MM.1S (cell line): ENCODE measurements around the gene FBXL17.

Experiments
- DNase-seq: peaks from one replicate; pipeline ENCODE4 v3.0.0-alpha.2; 2015
- H2AFZ ChIP-seq: fragments of 300-600 bp; sonication (generic); 2 replicates; pipeline ENCODE4 v1.6.0; 2016; ENCODE audit warnings: antibody characterized with exemption, low read length
- H3F3A ChIP-seq: fragments of 300-600 bp; sonication (generic); 2 replicates; pipeline ENCODE4 v1.6.1; 2016; ENCODE audit warnings: mild to moderate bottlenecking, antibody characterized with exemption, low read length, moderate library complexity, mixed read lengths; ENCODE audit not compliant: insufficient read depth
- H3K27ac ChIP-seq: fragments of 300-600 bp; sonication (generic); 2 replicates; pipeline ENCODE4 v1.5.1; 2016; ENCODE audit warnings: mild to moderate bottlenecking, low read length
- H3K27me3 ChIP-seq: fragments of 300-600 bp; sonication (generic); replicated peaks from 2 replicates; pipeline ENCODE4 v1.6.0; 2016; ENCODE audit warnings: low read length; ENCODE audit not compliant: insufficient read depth
- H3K36me3 ChIP-seq: fragments of 300-600 bp; sonication (generic); replicated peaks from 2 replicates; pipeline ENCODE4 v1.6.1; 2016; ENCODE audit warnings: mild to moderate bottlenecking, low read length, mixed read lengths; ENCODE audit not compliant: insufficient read depth
- H3K4me1 ChIP-seq: fragments of 300-600 bp; sonication (generic); 2 replicates; pipeline ENCODE4 v1.6.1; 2016; ENCODE audit warnings: low read length, mixed read lengths
- H3K4me2 ChIP-seq: fragments of 300-600 bp; sonication (generic); 2 replicates; pipeline ENCODE4 v1.6.0; 2016; ENCODE audit warnings: low read depth, low read length
- H3K4me3 ChIP-seq: fragments of 300-600 bp; sonication (generic); 2 replicates; pipeline ENCODE4 v1.5.1; 2016; ENCODE audit warnings: low read length, mixed read lengths
- H3K79me2 ChIP-seq: fragments of 300-600 bp; sonication (generic); 2 replicates; pipeline ENCODE4 v1.6.1; 2016; ENCODE audit warnings: mixed run types, low read length, mixed read lengths
- H3K9ac ChIP-seq: fragments of 300-600 bp; sonication (generic); 2 replicates; pipeline ENCODE4 v1.6.1; 2016; ENCODE audit warnings: low read length, mixed read lengths
- H3K9me2 ChIP-seq: fragments of 300-600 bp; sonication (generic); replicated peaks from 2 replicates; pipeline ENCODE4 v1.6.1; 2016; ENCODE audit warnings: mild to moderate bottlenecking, low read length, mixed read lengths; ENCODE audit not compliant: insufficient read depth
- H3K9me3 ChIP-seq: fragments of 300-600 bp; sonication (generic); replicated peaks from 2 replicates; pipeline ENCODE4 v1.6.1; 2016; ENCODE audit warnings: mild to moderate bottlenecking, low read length, mixed read lengths; ENCODE audit not compliant: insufficient read depth
- H4K20me1 ChIP-seq: fragments of 300-600 bp; sonication (generic); 2 replicates; pipeline ENCODE4 v1.6.1; 2016; ENCODE audit warnings: mild to moderate bottlenecking, low read length, moderate library complexity, mixed read lengths; ENCODE audit not compliant: insufficient read depth
- EZH2 ChIP-seq: fragments of 300-600 bp; sonication (generic); optimal IDR thresholded peaks from 2 replicates; pipeline ENCODE3; 2017; ENCODE audit warnings: low read depth, mild to moderate bottlenecking, antibody characterized with exemption, low read length, mixed read lengths
- EZH2phosphoT487 ChIP-seq: fragments of 300-600 bp; sonication (generic); IDR thresholded peaks from 2 replicates; pipeline ENCODE4 v1.6.1; 2018; ENCODE audit warnings: antibody characterized with exemption, low read length
- TF ChIP-seq, protein P1 (sequence below): fragments of 300-600 bp; sonication (generic); IDR thresholded peaks from 2 replicates; pipeline ENCODE4 v1.5.1; 2016; ENCODE audit warnings: antibody characterized with exemption, low read length, mixed read lengths

Gene FBXL17

DNA sequence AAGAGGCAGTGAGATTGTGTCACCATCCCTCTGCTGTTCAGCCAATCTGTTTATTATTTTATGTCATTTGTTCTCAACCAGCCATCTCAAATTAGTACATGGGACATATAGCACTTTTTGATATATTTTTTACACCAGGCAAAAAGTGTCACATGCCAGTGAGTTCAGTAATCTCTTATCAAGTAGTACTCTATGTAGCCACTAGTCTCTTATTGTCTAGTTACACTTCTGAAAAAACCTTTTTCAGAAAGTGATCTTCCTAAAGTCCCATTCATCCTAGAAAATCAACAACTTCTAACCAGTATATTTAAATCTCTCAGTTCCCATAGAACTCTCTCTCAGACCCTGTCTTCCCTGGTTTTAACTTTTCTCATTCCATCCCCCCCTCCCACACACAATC, 321.6 kb downstream of the FBXL17 start:
- Histone ChIP-seq H3K4me2 (no peak overlapping the region), H3F3A (no peaks in the 10 kb centered on the region), H2AFZ (no peak overlapping the region), H3K9ac (no peak overlapping the region), H3K27me3 (no peaks in the 10 kb centered on the region), H3K36me3 (no peaks in the 10 kb centered on the region), H3K4me1 (no peaks in the 10 kb centered on the region), H3K79me2 (no peaks in the 10 kb centered on the region), H3K4me3 (no peak overlapping the region), H4K20me1 (no peaks in the 10 kb centered on the region), H3K9me3 (no peaks in the 10 kb centered on the region), H3K27ac (no peak overlapping the region), H3K9me2 (no peaks in the 10 kb centered on the region)
- DNase-seq = no peak
- no peak for TF ChIP-seq EZH2phosphoT487
- TF ChIP-seq, protein P1, sequence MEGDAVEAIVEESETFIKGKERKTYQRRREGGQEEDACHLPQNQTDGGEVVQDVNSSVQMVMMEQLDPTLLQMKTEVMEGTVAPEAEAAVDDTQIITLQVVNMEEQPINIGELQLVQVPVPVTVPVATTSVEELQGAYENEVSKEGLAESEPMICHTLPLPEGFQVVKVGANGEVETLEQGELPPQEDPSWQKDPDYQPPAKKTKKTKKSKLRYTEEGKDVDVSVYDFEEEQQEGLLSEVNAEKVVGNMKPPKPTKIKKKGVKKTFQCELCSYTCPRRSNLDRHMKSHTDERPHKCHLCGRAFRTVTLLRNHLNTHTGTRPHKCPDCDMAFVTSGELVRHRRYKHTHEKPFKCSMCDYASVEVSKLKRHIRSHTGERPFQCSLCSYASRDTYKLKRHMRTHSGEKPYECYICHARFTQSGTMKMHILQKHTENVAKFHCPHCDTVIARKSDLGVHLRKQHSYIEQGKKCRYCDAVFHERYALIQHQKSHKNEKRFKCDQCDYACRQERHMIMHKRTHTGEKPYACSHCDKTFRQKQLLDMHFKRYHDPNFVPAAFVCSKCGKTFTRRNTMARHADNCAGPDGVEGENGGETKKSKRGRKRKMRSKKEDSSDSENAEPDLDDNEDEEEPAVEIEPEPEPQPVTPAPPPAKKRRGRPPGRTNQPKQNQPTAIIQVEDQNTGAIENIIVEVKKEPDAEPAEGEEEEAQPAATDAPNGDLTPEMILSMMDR = no peak
- no peak for TF ChIP-seq EZH2

DNA sequence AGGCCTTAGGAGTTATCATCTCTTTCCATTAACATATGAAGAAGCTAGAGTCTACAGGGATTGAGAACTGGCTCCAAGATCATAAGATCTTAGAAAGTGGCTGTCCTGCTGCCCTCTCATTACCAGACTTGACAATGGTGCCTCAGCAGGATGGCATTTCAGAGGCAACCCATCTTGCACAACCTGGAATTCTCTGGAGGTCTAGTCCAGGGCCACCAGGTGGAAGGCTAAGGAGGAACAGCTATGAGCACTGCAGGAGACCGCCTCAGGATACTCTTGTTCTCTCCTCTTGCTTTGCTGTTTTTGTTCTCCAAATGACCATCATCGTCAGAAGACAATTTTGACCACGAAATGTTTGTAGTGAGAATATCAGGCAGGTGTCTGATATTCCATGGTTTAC, 322.6 kb downstream of the FBXL17 start:
- Histone ChIP-seq H3K4me1 (no peaks in the 10 kb centered on the region), H4K20me1 (no peaks in the 10 kb centered on the region), H3K27ac (no peak overlapping the region), H3K4me2 (no peak overlapping the region), H3K9ac (no peak overlapping the region), H3K9me3 (no peaks in the 10 kb centered on the region), H3K9me2 (no peaks in the 10 kb centered on the region), H3K79me2 (no peaks in the 10 kb centered on the region), H3F3A (no peaks in the 10 kb centered on the region), H3K27me3 (no peaks in the 10 kb centered on the region), H3K4me3 (no peak overlapping the region), H2AFZ (no peak overlapping the region), H3K36me3 (no peaks in the 10 kb centered on the region)
- TF ChIP-seq, protein P1 = no peak
- TF ChIP-seq EZH2 (no peak), EZH2phosphoT487 (no peak)
- no peak for DNase-seq

- no peaks in the 10 kb centered on the region for H3K4me1 ChIP-seq
- no peak overlapping the region for H3K27ac ChIP-seq
- no peak for TF ChIP-seq EZH2
- TF ChIP-seq EZH2phosphoT487 = no peak
- TF ChIP-seq, protein P1 = no peak
- no peak overlapping the region for H3K4me2 ChIP-seq
- DNase-seq = no peak
- no peak overlapping the region for H3K4me3 ChIP-seq
- H2AFZ ChIP-seq = no peak overlapping the region
- H3K27me3 ChIP-seq = no peaks in the 10 kb centered on the region
- H3K9ac ChIP-seq = no peak overlapping the region
- H3K79me2 ChIP-seq = no peaks in the 10 kb centered on the region
- H3K9me2 ChIP-seq = no peaks in the 10 kb centered on the region
- no peaks in the 10 kb centered on the region for H3F3A ChIP-seq
- no peaks in the 10 kb centered on the region for H3K36me3 ChIP-seq
- H4K20me1 ChIP-seq = no peaks in the 10 kb centered on the region
- no peaks in the 10 kb centered on the region for H3K9me3 ChIP-seq
Observed at GRCh38 chr5:108054349-108054748, 327.5 kb downstream of the FBXL17 start.
